Panc1 (cell line): ENCODE results near the gene DIPK1B. TPM values are rescaled to one million over a fixed set of nuclear protein-coding genes. Genes with fewer than 3 reads are reported as not detected.

ENCODE experiments used
- ATAC-seq: fragments of 200-7000 bp; cut with Tn5 transposase; 2 replicates; pipeline ENCODE4 v1.9.1; 2020; ENCODE audit warnings: mild to moderate bottlenecking, moderate library complexity
- BruUV-seq: library from RNA; stranded (reverse); fragments of 400-500 nt; replicated peaks from 2 replicates; lab custom pipeline; 2021; lab: Mats Ljungman, UMichigan
- CTCF ChIA-PET: fragments of 300-600 bp; sonication (Branson Sonifier 250); formaldehyde crosslinking; loops from one replicate; lab custom pipeline; 2022; ENCODE audit warnings: antibody characterized with exemption; lab: Charles Lee
- POLR2A ChIA-PET: fragments of 300-600 bp; sonication (Branson Sonifier 250); formaldehyde crosslinking; loops from one replicate; lab custom pipeline; 2022; ENCODE audit warnings: antibody characterized with exemption; lab: Charles Lee
- DNase-seq: peaks from one replicate; pipeline ENCODE4 v3.0.0-alpha.2; 2010; ENCODE audit warnings: low read depth, low spot score
- H3K27ac ChIP-seq: 2 replicates; pipeline ENCODE4 v1.5.1; 2011; ENCODE audit warnings: mild to moderate bottlenecking, low read length, inconsistent platforms
- H3K27me3 ChIP-seq: fragments of 200-500 bp; sonication (Bioruptor generic); 2 replicates; pipeline ENCODE4 v1.6.0; 2014; ENCODE audit warnings: low read length, inconsistent platforms; ENCODE audit not compliant: control insufficient read depth, insufficient read depth
- H3K36me3 ChIP-seq: fragments of 200-500 bp; sonication (Bioruptor generic); 2 replicates; pipeline ENCODE4 v1.5.1; 2014; ENCODE audit warnings: inconsistent platforms, mild to moderate bottlenecking, low read length, moderate library complexity; ENCODE audit not compliant: control insufficient read depth, insufficient read depth
- H3K4me1 ChIP-seq: 2 replicates; pipeline ENCODE4 v1.5.1; 2011; ENCODE audit warnings: inconsistent platforms, mild to moderate bottlenecking, low read length, moderate library complexity; ENCODE audit not compliant: control insufficient read depth, insufficient read depth
- H3K4me3 ChIP-seq, 2 experiments: 2 replicates each; pipeline ENCODE4 v1.5.1; 2011 to 2012; ENCODE audit warnings: low read depth in 2 of 2, low read length in 2 of 2, mild to moderate bottlenecking in 2 of 2, inconsistent platforms in 1 of 2, moderate library complexity in 1 of 2
- H3K9me3 ChIP-seq: fragments of 200-500 bp; sonication (Bioruptor generic); 2 replicates; pipeline ENCODE4 v1.5.1; 2014; ENCODE audit warnings: low read depth, mild to moderate bottlenecking, inconsistent platforms, low read length, moderate library complexity; ENCODE audit not compliant: control insufficient read depth, insufficient read depth
- CTCF ChIP-seq: fragments of 450-650 bp; IDR thresholded peaks from 2 replicates; pipeline ENCODE4 v1.5.1; 2017; ENCODE audit warnings: mild to moderate bottlenecking
- POLR2AphosphoS5 ChIP-seq: IDR thresholded peaks from 2 replicates; pipeline ENCODE4 v1.6.1; 2012; ENCODE audit warnings: mild to moderate bottlenecking, low read depth, low read length, moderate library complexity
- REST ChIP-seq, 2 experiments: IDR thresholded peaks; 2 replicates each; pipeline ENCODE4 v1.6.1; 2011 to 2012; ENCODE audit warnings: low read depth in 2 of 2, control low read depth in 1 of 2, low read length in 1 of 2, mild to moderate bottlenecking in 1 of 2, moderate library complexity in 1 of 2; ENCODE audit not compliant: insufficient read depth in 1 of 2
- SIN3A ChIP-seq: IDR thresholded peaks from 2 replicates; pipeline ENCODE4 v1.6.1; 2012; ENCODE audit warnings: low read depth, mild to moderate bottlenecking, low read length, moderate library complexity, borderline replicate concordance; ENCODE audit not compliant: insufficient read depth
- TCF7L2 ChIP-seq: IDR thresholded peaks from 2 replicates; pipeline ENCODE4 v1.6.1; 2011; ENCODE audit warnings: mild to moderate bottlenecking, low read depth, low read length, inconsistent platforms
- in situ Hi-C: cut with HindIII; loops from 2 replicates; pipeline ENCODE4 v1.10.0; 2016; ENCODE audit warnings: low sequenced_read_pairs, low pct_unique_long_range_greater_than_20kb
- intact Hi-C: fragments of 100-400 bp; cut with micrococcal nuclease; formaldehyde crosslinking; loops from one replicate; pipeline ENCODE4 v1.10.0; 2022; ENCODE audit not compliant: unreplicated experiment
- total RNA-seq: library from RNA; stranded (reverse); gene quantifications from one replicate; pipeline ENCODE4 v1.2.1, GENCODE V29; 2021; ENCODE audit not compliant: unreplicated experiment

DIPK1B gene
- total RNA-seq, 1 experiment from 2014 or later: 10.6 TPM

DNA sequence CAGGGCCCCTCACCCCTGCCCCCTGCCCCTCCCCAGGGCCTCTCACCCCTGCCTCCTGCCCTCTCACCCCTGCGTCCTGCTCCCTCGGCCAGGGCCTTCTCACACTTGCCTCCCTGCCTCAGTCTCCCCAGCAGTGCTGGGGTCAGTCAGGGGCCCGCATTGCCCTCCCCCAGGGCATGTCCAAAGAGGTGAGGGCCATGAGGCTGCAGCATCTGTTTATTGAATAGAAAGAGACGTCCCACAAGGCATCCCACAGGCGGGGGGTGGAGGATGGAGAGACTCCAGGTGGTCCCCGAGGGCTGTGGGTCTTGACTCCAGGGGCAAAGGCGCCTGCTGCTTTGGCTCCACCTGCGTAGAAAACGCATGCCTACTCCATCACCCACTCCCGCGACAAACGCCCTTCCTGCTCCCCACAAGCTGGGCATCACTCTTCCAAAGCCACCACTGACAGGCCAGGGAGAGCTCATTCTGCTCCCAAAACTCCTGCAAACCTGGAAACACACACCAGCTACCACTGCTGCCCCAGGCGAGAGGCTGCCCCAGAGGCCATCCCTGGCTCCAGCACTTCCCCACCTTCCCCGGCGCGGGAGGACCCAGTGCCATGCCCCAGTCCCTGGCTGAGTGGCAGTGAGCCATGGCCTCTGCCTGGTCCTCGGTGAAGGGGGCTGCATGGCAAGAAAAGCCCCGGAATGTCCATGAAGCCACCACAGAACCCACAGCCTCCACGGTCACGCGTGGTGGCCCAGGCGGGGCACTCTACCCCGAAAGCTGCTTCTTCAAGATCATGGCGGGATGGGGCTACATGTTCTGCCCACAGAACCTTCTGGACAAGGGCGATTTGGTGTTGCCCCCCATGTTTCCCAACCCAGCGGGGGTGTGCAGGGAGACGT lies 47.3 kb downstream of the DIPK1B start:
- intact Hi-C loops (no loop called here), in situ Hi-C loops (no loop called here)
- ChIA-PET CTCF (no interaction called here), POLR2A (no interaction called here)
- ATAC-seq (no peak), DNase-seq (no peak)
- Histone ChIP-seq H3K27ac (no peak overlapping the region), H3K4me1 (peaks cover 3% of the 10 kb centered on the region; the same call in 1 of the 2 replicates), H3K4me3 (no peak overlapping the region), H3K27me3 (no peaks in the 10 kb centered on the region), H3K36me3 (no peaks in the 10 kb centered on the region), H3K9me3 (no peaks in the 10 kb centered on the region)
- no peak for TF ChIP-seq REST (IDR thresholded peaks at IDR 0.05; ENCODE audit: insufficient read depth in 1 of 2, low read depth in 2 of 2, low read length in 1 of 2)
- no peak for TF ChIP-seq POLR2AphosphoS5
- no peak for TF ChIP-seq CTCF
- no peak for TF ChIP-seq SIN3A
- no peak for TF ChIP-seq TCF7L2
- no TSS peak for BruUV-seq

GRCh38 chr9:136760424-136760823 lies 48.1 kb downstream of the DIPK1B start:
- no TSS peak for BruUV-seq
- CTCF ChIA-PET: no interaction called here

More at GRCh38 chr9:136760424-136760823, 48.1 kb downstream of the DIPK1B start:
- DNase-seq (no peak), ATAC-seq (no peak)
- H3K36me3 ChIP-seq: no peaks in the 10 kb centered on the region
- peaks cover 3% of the 10 kb centered on the region; the same call in 1 of the 2 replicates for H3K4me1 ChIP-seq
- TF ChIP-seq CTCF (no peak), TCF7L2 (no peak), REST (IDR thresholded peaks at IDR 0.05; ENCODE audit: insufficient read depth in 1 of 2, low read depth in 2 of 2, low read length in 1 of 2) (no peak), POLR2AphosphoS5 (no peak), SIN3A (no peak)
- no peaks in the 10 kb centered on the region for H3K27me3 ChIP-seq
- POLR2A ChIA-PET: no interaction called here
- H3K27ac ChIP-seq: no peak overlapping the region
- intact Hi-C loops (no loop called here), in situ Hi-C loops (no loop called here)
- H3K9me3 ChIP-seq: no peaks in the 10 kb centered on the region
- H3K4me3 ChIP-seq: no peak overlapping the region
